ENCODE measurements around the gene ERC2.

Gene ERC2

GRCh38 chr3:55626279-55626665 is 842.0 kb downstream of the ERC2 start:
- TF ChIP-seq CTCF (IDR thresholded peaks at IDR 0.05), result no peak

- no peak for TF ChIP-seq CTCF (IDR thresholded peaks at IDR 0.05)
Measured at GRCh38 chr3:55624238-55624637, 844.0 kb downstream of the ERC2 start.

GRCh38 chr3:55623786-55624185 is 844.5 kb downstream of the ERC2 start:
- TF ChIP-seq CTCF (IDR thresholded peaks at IDR 0.05), result no peak

- no peak for TF ChIP-seq CTCF (IDR thresholded peaks at IDR 0.05)
Measured at GRCh38 chr3:55622733-55623132, 845.5 kb downstream of the ERC2 start.

- no peak for TF ChIP-seq CTCF (IDR thresholded peaks at IDR 0.05)
Measured at GRCh38 chr3:55622116-55622515, 846.2 kb downstream of the ERC2 start.

- TF ChIP-seq CTCF (IDR thresholded peaks at IDR 0.05), result no peak
Measured at GRCh38 chr3:55621648-55622047, 846.6 kb downstream of the ERC2 start.

GRCh38 chr3:55621026-55621422 is 847.2 kb downstream of the ERC2 start:
- no peak for TF ChIP-seq CTCF (IDR thresholded peaks at IDR 0.05)

- no peak for TF ChIP-seq CTCF (IDR thresholded peaks at IDR 0.05)
Measured at GRCh38 chr3:55620351-55621025, 847.8 kb downstream of the ERC2 start.
